Stimulated activated CD4-positive, alpha-beta T cell treated with anti-CD3 and anti-CD28 coated beads, Interleukin-1b, Interleukin-23, amount 100 ng/mL, for 24 hours (primary cell): ENCODE results near the gene HLA-B.
"Not testable (repeated sequence)": the region's sequence is repeated elsewhere in the genome, so short reads cannot be mapped to it uniquely, and the experiment has no call there.

Experiments
- DNase-seq, 4 experiments: peaks; one replicate each; pipeline ENCODE4 v3.0.0-alpha.2; 2020; ENCODE audit warnings: low read depth in 4 of 4, low spot score in 1 of 4

HLA-B gene

DNA sequence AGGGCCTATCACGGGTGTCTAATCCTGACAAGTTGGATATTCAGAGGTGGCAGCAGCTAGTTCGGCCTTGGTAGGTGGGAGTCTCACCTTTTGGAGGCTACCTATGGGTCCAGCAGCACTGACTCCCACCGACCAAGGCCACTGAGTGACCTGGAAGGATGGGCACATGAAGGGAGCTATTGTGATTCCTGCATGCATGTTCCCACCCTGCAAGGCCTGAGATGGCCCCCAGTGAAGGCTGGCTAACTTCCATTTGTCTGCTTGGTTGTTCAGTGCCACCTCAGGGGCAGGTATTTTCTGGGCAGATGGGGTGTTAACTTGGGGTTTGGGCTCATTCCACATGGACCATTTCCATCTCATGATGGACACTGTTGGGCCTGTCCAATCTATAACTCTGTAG is 28.1 kb upstream of the HLA-B start:
- no peak for DNase-seq

DNA sequence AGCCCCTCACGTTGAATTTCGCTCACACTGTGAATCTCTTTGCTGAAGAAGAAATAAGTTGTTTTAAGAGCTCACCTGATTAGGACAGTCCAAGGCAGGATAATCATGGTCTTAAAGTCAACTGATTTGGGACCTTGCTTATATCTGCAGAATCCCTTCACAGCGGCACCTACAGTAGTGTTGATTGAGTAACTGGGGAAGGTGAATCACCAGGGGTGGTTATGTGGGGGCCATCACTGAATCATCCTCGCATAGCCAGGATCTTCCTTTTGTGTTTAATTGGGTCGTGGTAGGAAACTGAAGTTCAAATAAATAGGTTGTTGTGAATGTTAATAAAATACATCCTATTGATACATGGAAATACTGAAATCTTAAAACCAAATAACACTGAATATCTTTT is 26.2 kb upstream of the HLA-B start:
- no peak for DNase-seq

DNA sequence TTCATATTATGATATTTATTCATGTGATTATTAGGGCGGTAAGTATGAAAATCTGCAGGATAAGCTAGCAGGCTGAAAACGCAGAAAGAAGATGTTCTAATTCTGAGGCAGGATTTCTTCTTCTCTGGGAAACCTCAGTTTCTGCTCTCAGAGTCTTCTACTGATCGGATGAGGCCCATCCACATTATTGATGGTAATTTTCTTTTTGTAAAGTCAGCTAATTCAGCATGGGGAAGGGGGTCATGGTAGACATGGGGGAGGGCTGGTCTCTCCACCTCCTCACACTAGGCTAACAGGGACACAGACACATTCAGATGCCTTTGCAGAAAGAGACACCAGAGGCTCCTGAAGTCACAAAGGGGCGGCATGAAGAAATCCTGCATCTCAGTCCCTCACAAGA is 24.7 kb upstream of the HLA-B start:
- DNase-seq = no peak

DNA sequence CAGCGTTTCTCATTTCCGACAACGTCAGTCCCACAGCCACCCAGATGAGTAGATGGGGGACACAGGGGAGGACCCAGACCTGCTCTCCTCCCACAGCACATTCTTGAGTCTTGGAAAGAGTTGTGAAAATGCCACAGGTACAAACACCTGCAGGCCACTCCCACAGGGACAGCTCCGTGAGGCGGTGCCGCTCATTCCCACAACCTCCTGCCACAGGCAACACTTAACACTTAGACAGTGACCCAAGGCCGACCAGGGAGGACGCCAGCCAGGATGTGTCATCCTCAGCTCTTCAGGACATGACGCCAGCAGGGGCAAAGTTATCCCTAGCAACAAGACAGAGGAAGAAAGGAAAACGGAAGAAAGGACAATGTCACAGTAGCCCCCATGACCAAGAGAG is 22.9 kb upstream of the HLA-B start:
- no peak for DNase-seq

DNA sequence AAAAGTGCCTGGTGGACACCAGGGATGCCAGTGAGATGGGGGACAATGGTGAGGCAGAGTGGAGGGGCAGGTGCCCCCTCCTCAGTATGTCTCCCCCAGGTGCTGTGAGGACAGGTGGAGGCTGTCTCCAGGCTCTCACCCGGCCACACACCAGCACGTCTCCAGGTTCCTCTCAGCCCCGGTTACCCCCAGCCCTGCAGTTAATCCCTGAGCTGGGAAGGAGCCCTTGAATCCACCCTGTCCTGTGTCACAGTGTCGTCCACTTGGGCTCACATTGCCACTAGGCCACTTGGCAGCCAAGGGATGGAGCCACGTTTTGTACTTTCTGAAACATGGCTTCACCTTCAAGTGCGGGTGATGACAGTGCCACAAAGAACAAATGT is 21.7 kb upstream of the HLA-B start:
- no peak for DNase-seq

DNA sequence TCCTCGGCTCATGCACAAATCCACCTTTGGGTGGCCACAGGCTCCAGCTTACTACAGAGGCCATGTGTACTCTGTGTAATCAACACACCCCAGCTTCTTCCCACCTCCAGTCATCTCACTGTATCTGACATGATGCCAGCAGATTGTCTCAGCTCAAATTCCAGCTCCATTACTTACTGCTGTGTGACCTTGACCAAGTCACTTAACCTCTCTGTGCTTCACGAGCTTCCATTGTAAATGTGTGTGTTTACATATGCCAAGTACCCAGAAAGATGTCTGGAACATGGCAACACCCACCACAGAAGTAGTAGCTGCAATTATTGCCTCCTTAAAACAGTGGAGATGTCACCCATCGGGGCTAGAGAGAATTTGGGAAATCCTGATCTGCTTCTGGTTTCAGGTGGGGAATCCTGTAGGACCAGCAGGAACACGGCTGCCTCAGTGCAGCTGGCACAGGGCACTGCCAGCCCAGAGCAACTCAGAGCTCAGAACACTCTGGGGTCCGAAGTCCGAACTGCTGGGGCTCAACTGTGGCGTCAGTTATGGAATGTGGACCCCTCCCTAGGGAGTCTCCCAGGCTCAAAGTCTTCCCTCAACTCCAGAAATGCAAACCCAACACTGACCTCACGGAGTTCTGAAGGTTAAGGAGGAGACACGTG is 21.2 kb upstream of the HLA-B start:
- no peak for DNase-seq

DNA sequence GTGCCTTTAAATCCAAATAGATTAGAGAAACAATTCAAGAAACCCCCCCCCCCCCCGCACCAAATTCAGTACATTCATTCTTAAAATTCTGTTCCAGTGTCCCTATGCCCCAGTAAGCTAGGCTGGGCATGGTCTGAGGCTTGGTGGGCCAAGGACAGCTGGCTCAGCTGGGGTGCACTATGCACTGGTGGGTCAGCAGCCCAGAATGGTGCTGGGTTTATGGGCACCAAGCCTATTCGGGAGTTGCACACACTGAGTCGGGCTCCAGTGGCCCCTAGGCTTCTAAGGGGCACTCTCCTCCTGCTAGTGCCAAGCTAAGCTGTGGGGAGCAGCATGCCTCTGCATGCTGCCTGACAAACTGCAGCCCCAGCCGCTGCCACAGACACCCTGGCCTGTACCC is 20.1 kb upstream of the HLA-B start:
- no peak for DNase-seq

DNA sequence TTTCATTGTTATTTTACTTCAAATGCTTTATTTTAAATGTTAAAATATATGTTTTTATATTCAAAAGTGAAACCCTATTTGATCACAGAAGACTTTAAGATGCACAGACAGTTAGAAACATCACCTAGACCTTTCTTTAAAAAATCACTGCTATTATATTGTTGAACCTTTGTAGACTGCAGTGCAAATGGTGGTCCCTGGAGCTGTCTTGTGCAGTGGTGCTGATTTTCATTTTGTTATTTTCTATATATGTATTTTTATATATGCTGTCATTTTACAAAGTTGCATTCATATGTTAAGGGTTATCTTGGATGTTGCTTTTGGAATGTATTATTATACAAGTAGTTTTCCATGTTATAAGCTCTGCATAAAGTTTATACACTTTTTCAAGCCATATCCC is 18.7 kb upstream of the HLA-B start:
- no peak for DNase-seq

DNA sequence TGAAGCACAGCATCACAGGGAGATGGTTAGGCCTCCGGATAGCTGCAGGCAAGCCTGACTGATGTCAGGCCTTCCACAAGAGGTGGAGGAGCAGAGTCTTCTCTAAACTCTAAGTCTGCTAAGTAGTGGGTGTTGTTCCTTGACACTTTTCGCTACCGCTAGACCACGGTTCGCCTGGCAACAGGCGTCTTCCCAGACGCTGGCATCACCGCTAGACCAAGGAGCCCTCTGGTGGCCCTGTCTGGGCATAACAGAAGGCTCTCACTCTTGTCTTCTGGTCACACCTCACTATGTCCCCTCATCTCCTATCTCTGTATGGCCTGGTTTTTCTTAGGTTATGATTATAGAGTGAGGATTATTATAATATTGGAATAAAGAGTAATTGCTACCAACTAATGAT is 17.1 kb upstream of the HLA-B start:
- not testable (repeated sequence) for DNase-seq

DNA sequence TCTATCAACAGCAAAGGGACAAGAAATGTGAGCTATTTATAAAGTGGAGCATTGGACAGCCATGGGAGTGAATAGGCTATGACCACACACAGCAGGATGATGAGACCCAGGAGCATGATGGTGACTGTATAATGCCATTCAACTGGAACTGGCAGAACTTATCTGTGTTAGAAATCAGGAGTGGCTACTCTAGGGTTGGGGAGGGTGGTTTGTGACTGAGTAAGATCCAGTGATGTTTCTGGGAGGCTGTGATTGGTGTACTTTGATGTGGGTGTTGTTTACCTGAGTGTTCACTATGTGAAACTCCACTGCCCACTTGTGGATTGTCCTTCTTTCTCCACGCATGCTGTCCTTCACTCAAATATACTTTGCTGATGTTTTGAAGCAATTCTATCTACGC is 11.5 kb upstream of the HLA-B start:
- no peak for DNase-seq

DNA sequence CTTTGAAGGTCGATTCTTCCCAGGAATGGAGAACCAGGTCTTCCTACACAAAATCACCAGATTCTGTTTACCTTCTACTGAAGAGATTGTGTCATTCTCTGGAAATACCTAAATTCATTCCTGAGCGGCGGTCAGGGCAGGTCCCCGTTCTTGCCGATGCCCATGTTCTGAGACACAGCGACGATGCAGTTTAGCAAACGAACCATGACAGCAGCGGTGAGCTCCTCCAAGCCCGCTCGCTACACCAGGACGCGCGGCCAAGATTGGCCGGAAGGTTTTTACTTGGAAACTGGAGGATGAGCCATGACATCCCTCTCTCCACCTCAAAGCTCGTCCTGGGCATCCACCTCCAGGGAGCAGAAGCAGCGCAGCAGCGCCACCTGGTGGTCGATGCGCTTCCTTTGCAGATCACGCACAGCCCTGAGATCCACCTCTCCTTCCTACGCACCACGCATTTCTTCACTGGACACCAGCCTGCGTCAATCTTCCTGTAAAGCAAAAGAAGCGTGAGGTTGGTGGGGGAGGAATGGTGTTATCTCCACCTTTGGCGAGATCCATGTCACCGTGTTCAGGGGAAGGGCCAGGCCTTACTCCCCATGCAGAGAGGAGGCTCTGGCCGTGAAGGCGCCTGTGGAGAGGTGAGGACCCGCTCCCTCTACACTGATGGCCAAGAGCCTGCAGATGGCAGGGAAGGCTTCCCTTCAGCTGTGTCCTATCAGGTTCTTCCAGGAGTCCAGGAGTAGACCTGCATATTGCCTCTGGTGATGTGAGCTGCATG is 9.9 kb upstream of the HLA-B start:
- DNase-seq = peak; percentile 82 to 84 (median 83)

DNA sequence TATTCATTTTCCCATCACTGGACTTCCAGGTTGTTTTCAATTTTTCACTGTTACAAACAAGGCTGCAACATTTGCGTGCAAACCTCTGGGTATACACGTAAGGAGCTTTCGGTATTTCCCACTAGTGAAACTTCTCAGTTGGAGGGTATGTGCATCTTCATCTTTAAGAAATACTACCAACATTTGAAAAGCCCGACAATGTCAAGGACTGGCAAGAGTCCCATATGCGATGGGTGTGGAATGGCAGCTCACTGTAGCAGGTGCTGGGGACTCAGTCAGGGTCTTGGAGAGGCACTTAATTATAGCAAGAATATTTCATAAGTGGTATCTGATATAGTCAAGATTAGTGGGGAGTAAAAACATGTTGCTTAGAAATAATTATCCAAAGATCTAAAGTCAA is 8.9 kb upstream of the HLA-B start:
- no peak for DNase-seq

DNA sequence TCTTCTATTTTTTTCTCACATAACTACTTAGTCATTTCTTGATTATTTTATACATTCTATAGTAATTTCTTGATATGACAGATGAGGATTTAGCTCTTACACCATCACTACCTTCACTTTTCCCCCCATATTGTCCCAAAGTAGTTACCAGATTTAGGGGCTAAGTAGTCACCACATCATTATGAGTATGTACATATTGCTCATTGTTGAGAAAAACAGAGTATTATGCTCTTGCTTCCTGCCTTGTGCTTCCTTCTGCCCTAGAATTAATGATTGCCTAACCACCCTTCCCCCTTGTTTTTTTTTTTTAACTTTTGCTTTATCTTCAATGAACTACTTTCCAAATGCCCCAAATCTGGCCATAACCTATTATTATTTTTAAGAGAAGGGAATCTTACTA is 6.8 kb upstream of the HLA-B start:
- DNase-seq = no peak

DNA sequence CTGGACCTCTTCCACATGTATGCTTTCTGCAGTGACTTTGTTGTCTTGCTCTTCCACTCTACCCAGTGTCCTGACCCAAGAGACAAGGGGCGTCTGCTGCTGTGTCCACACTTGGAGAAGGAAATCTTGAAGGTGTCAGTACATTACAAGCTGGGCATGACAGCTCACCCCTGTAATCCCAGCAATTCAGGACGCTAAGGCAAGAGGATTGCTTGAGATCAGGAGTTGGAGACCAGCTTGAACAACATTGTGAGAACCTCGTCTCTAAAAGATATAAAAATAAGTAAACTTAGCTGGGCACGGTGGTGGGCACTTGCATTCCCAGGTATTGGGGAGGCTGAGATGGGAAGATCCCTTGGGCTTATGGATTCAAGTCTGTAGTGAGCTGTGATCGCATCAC is 5.8 kb upstream of the HLA-B start:
- no peak for DNase-seq

DNA sequence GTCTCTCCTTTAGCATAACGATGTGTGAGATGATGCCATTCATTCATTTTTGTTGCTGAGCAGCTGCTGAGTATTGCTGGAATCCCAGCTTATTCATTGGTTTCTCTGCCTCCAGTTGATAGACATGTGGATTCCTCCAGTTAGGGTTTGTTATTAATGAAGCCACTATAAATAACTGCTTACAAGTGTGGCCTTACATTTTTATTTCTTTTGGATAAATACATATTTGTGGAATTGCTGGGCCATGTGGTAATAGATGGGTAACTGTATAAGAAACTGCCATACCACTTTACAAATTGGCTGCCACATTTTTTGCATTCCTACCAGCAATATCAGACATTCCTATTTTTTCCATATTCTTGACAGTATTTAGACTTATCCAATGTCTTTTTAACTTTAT is 2.6 kb upstream of the HLA-B start:
- no peak for DNase-seq

DNA sequence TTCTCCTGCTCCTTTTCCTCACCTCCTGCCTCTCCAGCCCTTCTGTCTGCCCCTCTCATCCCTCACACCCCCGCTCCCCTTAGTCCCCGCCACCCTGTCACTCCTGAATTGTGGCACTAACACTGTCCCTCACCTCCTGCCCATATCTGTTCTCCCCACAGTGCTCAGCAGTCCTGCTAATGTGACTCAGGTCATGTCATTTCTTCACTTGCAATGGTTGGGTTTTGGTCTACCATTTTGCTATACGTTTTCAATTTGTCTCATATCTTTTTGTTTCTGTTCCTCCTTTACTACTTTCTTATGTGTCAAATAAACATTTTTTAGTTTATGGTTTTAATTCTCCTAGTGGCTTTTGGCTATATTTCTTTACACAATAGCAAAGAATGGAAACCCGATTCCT is 1.3 kb upstream of the HLA-B start:
- DNase-seq = no peak

DNA sequence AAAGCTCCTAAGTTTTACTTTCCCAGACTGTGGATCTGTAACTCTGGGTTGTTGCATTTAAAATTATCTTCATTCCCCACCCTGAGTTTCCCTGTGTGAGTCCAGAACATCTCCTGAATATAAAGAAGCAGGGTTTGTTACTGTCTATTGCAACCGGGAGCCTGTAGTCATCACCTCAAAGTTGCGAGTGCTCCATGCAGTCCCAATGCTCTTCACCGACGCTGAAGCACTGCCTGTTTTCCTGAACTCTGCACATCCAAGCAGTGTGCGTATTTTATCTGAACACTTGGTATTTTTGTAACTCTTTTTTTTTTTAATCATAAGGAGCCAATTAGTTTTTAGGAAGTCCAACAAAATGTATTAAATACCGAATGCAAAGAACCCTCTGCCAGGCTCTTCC is 907 bp upstream of the HLA-B start:
- no peak for DNase-seq

DNA sequence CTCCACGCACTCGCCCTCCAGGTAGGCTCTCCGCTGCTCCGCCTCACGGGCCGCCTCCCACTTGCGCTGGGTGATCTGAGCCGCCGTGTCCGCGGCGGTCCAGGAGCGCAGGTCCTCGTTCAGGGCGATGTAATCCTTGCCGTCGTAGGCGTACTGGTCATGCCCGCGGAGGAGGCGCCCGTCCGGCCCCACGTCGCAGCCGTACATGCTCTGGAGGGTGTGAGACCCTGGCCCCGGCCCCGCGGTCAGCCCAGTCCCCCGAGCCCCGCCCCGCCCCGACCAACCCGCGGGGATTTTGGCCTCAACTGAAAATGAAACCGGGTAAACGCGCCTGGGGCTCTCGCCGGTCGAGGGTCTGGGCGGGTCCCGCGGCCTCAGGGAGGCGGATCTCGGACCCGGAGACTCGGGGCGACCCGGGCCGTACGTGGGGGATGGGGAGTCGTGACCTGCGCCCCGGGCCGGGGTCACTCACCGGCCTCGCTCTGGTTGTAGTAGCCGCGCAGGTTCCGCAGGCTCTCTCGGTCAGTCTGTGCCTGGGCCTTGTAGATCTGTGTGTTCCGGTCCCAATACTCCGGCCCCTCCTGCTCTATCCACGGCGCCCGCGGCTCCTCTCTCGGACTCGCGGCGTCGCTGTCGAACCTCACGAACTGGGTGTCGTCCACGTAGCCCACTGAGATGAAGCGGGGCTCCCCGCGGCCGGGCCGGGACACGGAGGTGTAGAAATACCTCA is 598 bp downstream of the HLA-B start:
- DNase-seq = no peak

DNA sequence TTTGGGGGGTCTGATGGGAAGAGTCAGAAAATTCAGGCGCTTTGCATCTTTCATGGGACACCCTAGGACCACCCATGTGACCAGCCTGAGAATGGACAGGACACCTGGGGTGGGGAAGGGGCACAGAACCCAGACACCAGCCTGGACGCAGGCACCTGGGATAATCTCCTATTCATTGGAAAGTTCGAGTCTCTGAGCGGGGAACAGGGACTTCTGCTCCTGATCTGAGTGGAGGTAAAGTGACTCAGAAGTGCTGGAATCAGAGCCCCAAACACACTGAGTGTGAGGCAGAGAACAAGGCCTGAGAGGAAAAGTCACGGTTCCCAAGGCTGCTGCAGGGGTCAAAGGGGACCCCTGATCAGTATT is 1.4 kb downstream of the HLA-B start:
- DNase-seq = no peak

DNA sequence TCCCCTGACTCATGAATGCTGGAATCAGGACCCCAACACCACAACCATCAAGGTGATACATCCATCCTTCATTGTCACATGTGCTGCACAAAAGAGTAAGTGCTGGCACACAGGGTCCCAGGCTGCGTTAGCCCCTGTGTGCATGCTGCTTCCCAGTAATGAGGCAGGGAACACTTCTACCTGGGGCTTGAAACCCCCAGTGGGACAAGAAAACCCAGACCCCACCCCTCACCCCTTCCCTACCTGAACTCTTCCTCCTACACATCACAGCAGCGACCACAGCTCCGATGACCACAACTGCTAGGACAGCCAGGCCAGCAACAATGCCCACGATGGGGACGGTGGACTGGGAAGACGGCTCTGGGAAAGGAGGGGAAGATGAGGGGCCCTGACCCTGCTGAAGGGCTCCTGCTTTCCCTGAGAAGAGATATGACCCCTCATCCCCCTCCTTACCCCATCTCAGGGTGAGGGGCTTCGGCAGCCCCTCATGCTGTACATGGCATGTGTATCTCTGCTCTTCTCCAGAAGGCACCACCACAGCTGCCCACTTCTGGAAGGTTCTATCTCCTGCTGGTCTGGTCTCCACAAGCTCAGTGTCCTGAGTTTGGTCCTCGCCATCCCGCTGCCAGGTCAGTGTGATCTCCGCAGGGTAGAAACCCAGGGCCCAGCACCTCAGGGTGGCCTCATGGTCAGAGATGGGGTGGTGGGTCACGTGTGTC is 2.0 kb downstream of the HLA-B start:
- DNase-seq = no peak

DNA sequence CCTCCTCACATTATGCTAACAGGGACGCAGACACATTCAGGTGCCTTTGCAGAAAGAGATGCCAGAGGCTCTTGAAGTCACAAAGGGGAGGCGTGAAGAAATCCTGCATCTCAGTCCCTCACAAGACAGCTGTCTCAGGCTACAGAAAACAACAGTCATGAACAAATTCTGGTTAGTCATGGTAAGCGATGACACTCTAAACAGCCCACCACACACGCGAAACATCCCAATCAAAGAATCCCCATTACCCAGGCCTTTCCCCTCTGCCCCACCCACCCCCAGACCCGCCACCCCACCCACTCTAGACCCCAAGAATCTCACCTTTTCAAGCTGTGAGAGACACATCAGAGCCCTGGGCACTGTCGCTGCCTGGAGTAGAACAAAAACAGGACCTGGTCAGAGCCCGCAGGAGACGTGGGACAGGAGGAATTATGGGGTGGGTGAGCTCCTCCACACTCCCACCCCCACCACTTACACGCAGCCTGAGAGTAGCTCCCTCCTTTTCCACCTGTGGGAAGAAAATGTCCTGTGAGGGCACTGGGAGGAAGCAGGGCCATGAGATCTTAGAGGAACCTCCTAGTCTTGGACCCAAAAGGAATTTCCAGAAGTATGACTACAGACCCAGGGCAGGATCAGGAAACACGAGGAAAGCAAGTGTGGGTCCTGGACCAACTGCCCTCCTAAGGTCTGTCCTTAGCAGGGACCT is 2.7 kb downstream of the HLA-B start:
- DNase-seq = no peak
